ENCODE results near the gene SMPX. TPM values are rescaled to one million over a fixed set of nuclear protein-coding genes. Genes with fewer than 3 reads are reported as not detected.

SMPX gene
- total and polyA plus RNA-seq, 9 of the 15 experiments (the other 6 are each of a cell fraction or from before 2014, with no cell fraction given), result not detected

DNA sequence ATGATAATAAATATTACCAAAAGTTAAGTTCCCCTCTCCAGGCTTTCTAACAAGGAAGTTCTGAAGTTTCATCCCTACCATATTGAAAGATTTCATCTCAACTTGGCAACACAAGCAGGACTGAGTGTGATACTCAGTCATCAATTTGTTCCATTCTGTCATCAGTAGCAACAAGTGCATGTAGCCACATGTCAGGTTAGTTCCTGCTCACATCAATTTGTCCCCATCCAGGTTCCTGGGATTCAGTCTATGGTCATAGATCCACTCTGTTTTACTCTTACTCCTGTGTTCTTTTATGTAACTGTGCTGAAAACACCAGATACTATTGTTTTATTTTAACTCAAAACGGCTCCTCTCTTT lies 22.2 kb downstream of the SMPX start (continued):
- TF ChIP-seq, protein P1, sequence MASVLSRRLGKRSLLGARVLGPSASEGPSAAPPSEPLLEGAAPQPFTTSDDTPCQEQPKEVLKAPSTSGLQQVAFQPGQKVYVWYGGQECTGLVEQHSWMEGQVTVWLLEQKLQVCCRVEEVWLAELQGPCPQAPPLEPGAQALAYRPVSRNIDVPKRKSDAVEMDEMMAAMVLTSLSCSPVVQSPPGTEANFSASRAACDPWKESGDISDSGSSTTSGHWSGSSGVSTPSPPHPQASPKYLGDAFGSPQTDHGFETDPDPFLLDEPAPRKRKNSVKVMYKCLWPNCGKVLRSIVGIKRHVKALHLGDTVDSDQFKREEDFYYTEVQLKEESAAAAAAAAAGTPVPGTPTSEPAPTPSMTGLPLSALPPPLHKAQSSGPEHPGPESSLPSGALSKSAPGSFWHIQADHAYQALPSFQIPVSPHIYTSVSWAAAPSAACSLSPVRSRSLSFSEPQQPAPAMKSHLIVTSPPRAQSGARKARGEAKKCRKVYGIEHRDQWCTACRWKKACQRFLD (CRISPR knock-in tag; IDR thresholded peaks at IDR 0.05), result no peak
- TF ChIP-seq SETDB1 (IDR thresholded peaks at IDR 0.05; ENCODE audit: low read length) (no peak), ELF1 (tag; IDR thresholded peaks at IDR 0.05) (no peak), HMG20B (CRISPR knock-in tag; IDR thresholded peaks at IDR 0.05) (no peak), FOXM1 (IDR thresholded peaks at IDR 0.05; ENCODE audit: low read depth) (no peak), FOXM1 (CRISPR knock-in tag; IDR thresholded peaks at IDR 0.05; ENCODE audit: low read depth) (no peak), MTA3 (IDR thresholded peaks at IDR 0.05; ENCODE audit: borderline replicate concordance) (no peak), RFX5 (IDR thresholded peaks at IDR 0.05; ENCODE audit: low read depth, low read length) (no peak), PHF21A (IDR thresholded peaks at IDR 0.05; ENCODE audit: borderline replicate concordance, low read depth) (no peak), TEAD1 (CRISPR knock-in tag; IDR thresholded peaks at IDR 0.05) (no peak), ZNF184 (CRISPR knock-in tag; IDR thresholded peaks at IDR 0.05) (no peak)
- TF ChIP-seq, protein P2, sequence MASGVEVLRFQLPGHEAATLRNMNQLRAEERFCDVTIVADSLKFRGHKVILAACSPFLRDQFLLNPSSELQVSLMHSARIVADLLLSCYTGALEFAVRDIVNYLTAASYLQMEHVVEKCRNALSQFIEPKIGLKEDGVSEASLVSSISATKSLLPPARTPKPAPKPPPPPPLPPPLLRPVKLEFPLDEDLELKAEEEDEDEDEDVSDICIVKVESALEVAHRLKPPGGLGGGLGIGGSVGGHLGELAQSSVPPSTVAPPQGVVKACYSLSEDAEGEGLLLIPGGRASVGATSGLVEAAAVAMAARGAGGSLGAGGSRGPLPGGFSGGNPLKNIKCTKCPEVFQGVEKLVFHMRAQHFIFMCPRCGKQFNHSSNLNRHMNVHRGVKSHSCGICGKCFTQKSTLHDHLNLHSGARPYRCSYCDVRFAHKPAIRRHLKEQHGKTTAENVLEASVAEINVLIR (CRISPR knock-in tag; IDR thresholded peaks at IDR 0.05), result no peak
- TF ChIP-seq, protein P3, sequence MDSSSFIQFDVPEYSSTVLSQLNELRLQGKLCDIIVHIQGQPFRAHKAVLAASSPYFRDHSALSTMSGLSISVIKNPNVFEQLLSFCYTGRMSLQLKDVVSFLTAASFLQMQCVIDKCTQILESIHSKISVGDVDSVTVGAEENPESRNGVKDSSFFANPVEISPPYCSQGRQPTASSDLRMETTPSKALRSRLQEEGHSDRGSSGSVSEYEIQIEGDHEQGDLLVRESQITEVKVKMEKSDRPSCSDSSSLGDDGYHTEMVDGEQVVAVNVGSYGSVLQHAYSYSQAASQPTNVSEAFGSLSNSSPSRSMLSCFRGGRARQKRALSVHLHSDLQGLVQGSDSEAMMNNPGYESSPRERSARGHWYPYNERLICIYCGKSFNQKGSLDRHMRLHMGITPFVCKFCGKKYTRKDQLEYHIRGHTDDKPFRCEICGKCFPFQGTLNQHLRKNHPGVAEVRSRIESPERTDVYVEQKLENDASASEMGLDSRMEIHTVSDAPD (CRISPR knock-in tag; IDR thresholded peaks at IDR 0.05), result no peak
- TF ChIP-seq, protein P4, sequence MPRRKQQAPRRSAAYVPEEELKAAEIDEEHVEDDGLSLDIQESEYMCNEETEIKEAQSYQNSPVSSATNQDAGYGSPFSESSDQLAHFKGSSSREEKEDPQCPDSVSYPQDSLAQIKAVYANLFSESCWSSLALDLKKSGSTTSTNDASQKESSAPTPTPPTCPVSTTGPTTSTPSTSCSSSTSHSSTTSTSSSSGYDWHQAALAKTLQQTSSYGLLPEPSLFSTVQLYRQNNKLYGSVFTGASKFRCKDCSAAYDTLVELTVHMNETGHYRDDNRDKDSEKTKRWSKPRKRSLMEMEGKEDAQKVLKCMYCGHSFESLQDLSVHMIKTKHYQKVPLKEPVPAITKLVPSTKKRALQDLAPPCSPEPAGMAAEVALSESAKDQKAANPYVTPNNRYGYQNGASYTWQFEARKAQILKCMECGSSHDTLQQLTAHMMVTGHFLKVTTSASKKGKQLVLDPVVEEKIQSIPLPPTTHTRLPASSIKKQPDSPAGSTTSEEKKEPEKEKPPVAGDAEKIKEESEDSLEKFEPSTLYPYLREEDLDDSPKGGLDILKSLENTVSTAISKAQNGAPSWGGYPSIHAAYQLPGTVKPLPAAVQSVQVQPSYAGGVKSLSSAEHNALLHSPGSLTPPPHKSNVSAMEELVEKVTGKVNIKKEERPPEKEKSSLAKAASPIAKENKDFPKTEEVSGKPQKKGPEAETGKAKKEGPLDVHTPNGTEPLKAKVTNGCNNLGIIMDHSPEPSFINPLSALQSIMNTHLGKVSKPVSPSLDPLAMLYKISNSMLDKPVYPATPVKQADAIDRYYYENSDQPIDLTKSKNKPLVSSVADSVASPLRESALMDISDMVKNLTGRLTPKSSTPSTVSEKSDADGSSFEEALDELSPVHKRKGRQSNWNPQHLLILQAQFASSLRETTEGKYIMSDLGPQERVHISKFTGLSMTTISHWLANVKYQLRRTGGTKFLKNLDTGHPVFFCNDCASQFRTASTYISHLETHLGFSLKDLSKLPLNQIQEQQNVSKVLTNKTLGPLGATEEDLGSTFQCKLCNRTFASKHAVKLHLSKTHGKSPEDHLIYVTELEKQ (CRISPR knock-in tag; IDR thresholded peaks at IDR 0.05), result no peak
- TF ChIP-seq, protein P5, sequence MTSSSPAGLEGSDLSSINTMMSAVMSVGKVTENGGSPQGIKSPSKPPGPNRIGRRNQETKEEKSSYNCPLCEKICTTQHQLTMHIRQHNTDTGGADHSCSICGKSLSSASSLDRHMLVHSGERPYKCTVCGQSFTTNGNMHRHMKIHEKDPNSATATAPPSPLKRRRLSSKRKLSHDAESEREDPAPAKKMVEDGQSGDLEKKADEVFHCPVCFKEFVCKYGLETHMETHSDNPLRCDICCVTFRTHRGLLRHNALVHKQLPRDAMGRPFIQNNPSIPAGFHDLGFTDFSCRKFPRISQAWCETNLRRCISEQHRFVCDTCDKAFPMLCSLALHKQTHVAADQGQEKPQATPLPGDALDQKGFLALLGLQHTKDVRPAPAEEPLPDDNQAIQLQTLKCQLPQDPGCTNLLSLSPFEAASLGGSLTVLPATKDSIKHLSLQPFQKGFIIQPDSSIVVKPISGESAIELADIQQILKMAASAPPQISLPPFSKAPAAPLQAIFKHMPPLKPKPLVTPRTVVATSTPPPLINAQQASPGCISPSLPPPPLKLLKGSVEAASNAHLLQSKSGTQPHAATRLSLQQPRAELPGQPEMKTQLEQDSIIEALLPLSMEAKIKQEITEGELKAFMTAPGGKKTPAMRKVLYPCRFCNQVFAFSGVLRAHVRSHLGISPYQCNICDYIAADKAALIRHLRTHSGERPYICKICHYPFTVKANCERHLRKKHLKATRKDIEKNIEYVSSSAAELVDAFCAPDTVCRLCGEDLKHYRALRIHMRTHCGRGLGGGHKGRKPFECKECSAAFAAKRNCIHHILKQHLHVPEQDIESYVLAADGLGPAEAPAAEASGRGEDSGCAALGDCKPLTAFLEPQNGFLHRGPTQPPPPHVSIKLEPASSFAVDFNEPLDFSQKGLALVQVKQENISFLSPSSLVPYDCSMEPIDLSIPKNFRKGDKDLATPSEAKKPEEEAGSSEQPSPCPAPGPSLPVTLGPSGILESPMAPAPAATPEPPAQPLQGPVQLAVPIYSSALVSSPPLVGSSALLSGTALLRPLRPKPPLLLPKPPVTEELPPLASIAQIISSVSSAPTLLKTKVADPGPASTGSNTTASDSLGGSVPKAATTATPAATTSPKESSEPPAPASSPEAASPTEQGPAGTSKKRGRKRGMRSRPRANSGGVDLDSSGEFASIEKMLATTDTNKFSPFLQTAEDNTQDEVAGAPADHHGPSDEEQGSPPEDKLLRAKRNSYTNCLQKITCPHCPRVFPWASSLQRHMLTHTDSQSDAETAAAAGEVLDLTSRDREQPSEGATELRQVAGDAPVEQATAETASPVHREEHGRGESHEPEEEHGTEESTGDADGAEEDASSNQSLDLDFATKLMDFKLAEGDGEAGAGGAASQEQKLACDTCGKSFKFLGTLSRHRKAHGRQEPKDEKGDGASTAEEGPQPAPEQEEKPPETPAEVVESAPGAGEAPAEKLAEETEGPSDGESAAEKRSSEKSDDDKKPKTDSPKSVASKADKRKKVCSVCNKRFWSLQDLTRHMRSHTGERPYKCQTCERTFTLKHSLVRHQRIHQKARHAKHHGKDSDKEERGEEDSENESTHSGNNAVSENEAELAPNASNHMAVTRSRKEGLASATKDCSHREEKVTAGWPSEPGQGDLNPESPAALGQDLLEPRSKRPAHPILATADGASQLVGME (CRISPR knock-in tag; IDR thresholded peaks at IDR 0.05), result no peak

Measured in K562 (cell line).